Activated naive CD4-positive, alpha-beta T cell treated with anti-CD3 and anti-CD28 coated beads, Interleukin-2, amount 10 ng/mL, durations not matched to agents 7 days and 5 days (primary cell): ENCODE measurements around the gene CLSTN1.

ENCODE experiments used
- CTCF ChIA-PET: fragments of 350-600 bp; sonication (Branson Sonifier 250); formaldehyde crosslinking; loops from one replicate; lab custom pipeline; 2021; ENCODE audit warnings: antibody characterized with exemption; lab: Charles Lee
- DNase-seq: peaks from one replicate; pipeline ENCODE4 v3.0.0-alpha.2; 2020
- H3K27ac Mint-ChIP-seq: one replicate; pipeline ENCODE4 v1.8.0; 2021; ENCODE audit warnings: mild to moderate bottlenecking, moderate library complexity, mixed read lengths
- H3K27me3 Mint-ChIP-seq: one replicate; pipeline ENCODE4 v1.8.0; 2021; ENCODE audit warnings: mild to moderate bottlenecking, mixed read lengths
- H3K36me3 Mint-ChIP-seq: one replicate; pipeline ENCODE4 v1.8.0; 2021; ENCODE audit warnings: mixed read lengths
- H3K4me1 Mint-ChIP-seq: one replicate; pipeline ENCODE4 v1.8.0; 2021; ENCODE audit warnings: mixed read lengths
- H3K4me3 Mint-ChIP-seq: one replicate; pipeline ENCODE4 v1.8.0; 2021; ENCODE audit warnings: mild to moderate bottlenecking, moderate library complexity, mixed read lengths
- H3K9me3 Mint-ChIP-seq: one replicate; pipeline ENCODE4 v1.8.0; 2021; ENCODE audit warnings: mixed read lengths

The CLSTN1 gene

GRCh38 chr1:9730096-9730901, 93.5 kb downstream of the CLSTN1 start:
- Mint-ChIP-seq H3K27me3 (peaks cover 7% of the 10 kb centered on the region), H3K9me3 (no peaks in the 10 kb centered on the region), H3K4me3 (peak overlapping the region; percentile 29), H3K27ac (peak overlapping the region; percentile 91), H3K36me3 (peaks cover 81% of the 10 kb centered on the region), H3K4me1 (peaks cover 74% of the 10 kb centered on the region)
- CTCF ChIA-PET, result interaction anchor here (1.6 to 1.8 kb wide), 2 partner anchors 115 to 135 kb away, joined by 3 to 4 read pairs; no protein-coding TSS in a partner anchor
- DNase-seq, result peak; percentile 24

- H3K4me1 Mint-ChIP-seq, result peaks cover 81% of the 10 kb centered on the region
- H3K4me3 Mint-ChIP-seq, result peak overlapping the region; percentile 69
- CTCF ChIA-PET, result interaction anchor here (1.6 to 1.8 kb wide), 2 partner anchors 114 to 136 kb away, joined by 3 to 4 read pairs; no protein-coding TSS in a partner anchor
- peaks cover 81% of the 10 kb centered on the region for H3K36me3 Mint-ChIP-seq
- no peaks in the 10 kb centered on the region for H3K9me3 Mint-ChIP-seq
- H3K27me3 Mint-ChIP-seq, result peaks cover 7% of the 10 kb centered on the region
- peak overlapping the region; percentile 98 for H3K27ac Mint-ChIP-seq
- peak; percentile 20 for DNase-seq
Measured at GRCh38 chr1:9729523-9729922, 94.2 kb downstream of the CLSTN1 start.

- CTCF ChIA-PET, result interaction anchor here (1.6 to 5.9 kb wide), 4 partner anchors 9 to 113 kb away, joined by 3 to 37 read pairs (median 7); no protein-coding TSS in a partner anchor
- Mint-ChIP-seq H3K27ac (peak overlapping the region; percentile 98), H3K4me3 (peak overlapping the region; percentile 69), H3K4me1 (peaks cover 86% of the 10 kb centered on the region), H3K9me3 (no peaks in the 10 kb centered on the region), H3K36me3 (peaks cover 80% of the 10 kb centered on the region), H3K27me3 (peaks cover 3% of the 10 kb centered on the region)
- peak; percentile 82 for DNase-seq
Measured at GRCh38 chr1:9728451-9729295, 95.1 kb downstream of the CLSTN1 start.

GRCh38 chr1:9726905-9727595, 96.7 kb downstream of the CLSTN1 start:
- peak; percentile 18 for DNase-seq
- H3K27ac Mint-ChIP-seq, result peak overlapping the region; percentile 98
- H3K27me3 Mint-ChIP-seq, result peaks cover 3% of the 10 kb centered on the region
- H3K36me3 Mint-ChIP-seq, result peaks cover 81% of the 10 kb centered on the region
- H3K9me3 Mint-ChIP-seq, result no peaks in the 10 kb centered on the region
- CTCF ChIA-PET, result interaction anchor here (1.1 to 5.9 kb wide), 6 partner anchors 7 to 137 kb away, joined by 3 to 37 read pairs (median 6); no protein-coding TSS in a partner anchor
- peak overlapping the region; percentile 21 for H3K4me3 Mint-ChIP-seq
- peaks cover 81% of the 10 kb centered on the region for H3K4me1 Mint-ChIP-seq

- Mint-ChIP-seq H3K4me3 (no peak overlapping the region), H3K27ac (peak overlapping the region; percentile 98), H3K9me3 (no peaks in the 10 kb centered on the region), H3K27me3 (no peaks in the 10 kb centered on the region), H3K36me3 (peaks cover 81% of the 10 kb centered on the region), H3K4me1 (peaks cover 82% of the 10 kb centered on the region)
- CTCF ChIA-PET, result interaction anchor here (1.6 to 5.9 kb wide), 4 partner anchors 9 to 99 kb away, joined by 6 to 37 read pairs (median 8); no protein-coding TSS in a partner anchor
- DNase-seq, result no peak
Measured at GRCh38 chr1:9726406-9726805, 97.4 kb downstream of the CLSTN1 start.

GRCh38 chr1:9724706-9725476, 98.9 kb downstream of the CLSTN1 start:
- peak overlapping the region; percentile 75 for H3K27ac Mint-ChIP-seq
- H3K9me3 Mint-ChIP-seq, result no peaks in the 10 kb centered on the region
- no peaks in the 10 kb centered on the region for H3K27me3 Mint-ChIP-seq
- peaks cover 82% of the 10 kb centered on the region for H3K4me1 Mint-ChIP-seq
- peak; percentile 76 for DNase-seq
- H3K4me3 Mint-ChIP-seq, result no peak overlapping the region
- CTCF ChIA-PET, result interaction anchor here (1.0 to 5.9 kb wide), 3 partner anchors 8 to 141 kb away, joined by 3 to 37 read pairs (median 6); no protein-coding TSS in a partner anchor
- peaks cover 76% of the 10 kb centered on the region for H3K36me3 Mint-ChIP-seq

- no peaks in the 10 kb centered on the region for H3K27me3 Mint-ChIP-seq
- CTCF ChIA-PET, result interaction anchor here (1.0 to 5.9 kb wide), 2 partner anchors 96 to 142 kb away, joined by 3 to 37 read pairs; no protein-coding TSS in a partner anchor
- H3K36me3 Mint-ChIP-seq, result peaks cover 80% of the 10 kb centered on the region
- H3K4me3 Mint-ChIP-seq, result no peak overlapping the region
- DNase-seq, result no peak
- H3K9me3 Mint-ChIP-seq, result no peaks in the 10 kb centered on the region
- peak overlapping the region; percentile 75 for H3K27ac Mint-ChIP-seq
- H3K4me1 Mint-ChIP-seq, result peaks cover 85% of the 10 kb centered on the region
Measured at GRCh38 chr1:9723926-9724325, 99.8 kb downstream of the CLSTN1 start.

GRCh38 chr1:9723068-9723805, 100.5 kb downstream of the CLSTN1 start:
- CTCF ChIA-PET, result interaction anchor here (5.9 kb wide), 1 partner anchor 95 kb away, joined by 37 read pairs; no protein-coding TSS in a partner anchor
- Mint-ChIP-seq H3K4me1 (peaks cover 85% of the 10 kb centered on the region), H3K9me3 (no peaks in the 10 kb centered on the region), H3K36me3 (peaks cover 76% of the 10 kb centered on the region), H3K27me3 (no peaks in the 10 kb centered on the region), H3K27ac (peak overlapping the region; percentile 75), H3K4me3 (no peak overlapping the region)
- no peak for DNase-seq

GRCh38 chr1:9722378-9722749, 101.4 kb downstream of the CLSTN1 start:
- Mint-ChIP-seq H3K36me3 (peaks cover 77% of the 10 kb centered on the region), H3K4me3 (no peak overlapping the region), H3K27ac (peak overlapping the region; percentile 58), H3K9me3 (no peaks in the 10 kb centered on the region), H3K27me3 (peaks cover 5% of the 10 kb centered on the region), H3K4me1 (peaks cover 85% of the 10 kb centered on the region)
- CTCF ChIA-PET, result interaction anchor here (1.7 to 2.4 kb wide), 2 partner anchors 92 to 143 kb away, joined by 5 to 17 read pairs; no protein-coding TSS in a partner anchor
- DNase-seq, result no peak

- no peaks in the 10 kb centered on the region for H3K9me3 Mint-ChIP-seq
- peaks cover 6% of the 10 kb centered on the region for H3K27me3 Mint-ChIP-seq
- H3K27ac Mint-ChIP-seq, result peak overlapping the region; percentile 58
- peaks cover 76% of the 10 kb centered on the region for H3K36me3 Mint-ChIP-seq
- no peak overlapping the region for H3K4me3 Mint-ChIP-seq
- CTCF ChIA-PET, result interaction anchor here (0.6 to 2.4 kb wide), 9 partner anchors 10 to 144 kb away, joined by 3 to 17 read pairs (median 4); no protein-coding TSS in a partner anchor
- DNase-seq, result peak; percentile 82
- peaks cover 83% of the 10 kb centered on the region for H3K4me1 Mint-ChIP-seq
Measured at GRCh38 chr1:9721606-9722377, 102.0 kb downstream of the CLSTN1 start.

- peaks cover 80% of the 10 kb centered on the region for H3K36me3 Mint-ChIP-seq
- H3K4me3 Mint-ChIP-seq, result no peak overlapping the region
- DNase-seq, result no peak
- CTCF ChIA-PET, result interaction anchor here (0.6 to 2.4 kb wide), 12 partner anchors 11 to 144 kb away, joined by 3 to 17 read pairs (median 4); no protein-coding TSS in a partner anchor
- peak overlapping the region; percentile 68 for H3K27ac Mint-ChIP-seq
- peaks cover 6% of the 10 kb centered on the region for H3K27me3 Mint-ChIP-seq
- no peaks in the 10 kb centered on the region for H3K9me3 Mint-ChIP-seq
- peaks cover 81% of the 10 kb centered on the region for H3K4me1 Mint-ChIP-seq
Measured at GRCh38 chr1:9720785-9721605, 102.8 kb downstream of the CLSTN1 start.
